SU-DHL-6 (cell line): Measurements from ENCODE around the gene TMEM11.
"Not testable (repeated sequence)": the region's sequence is repeated elsewhere in the genome, so short reads cannot be mapped to it uniquely, and the experiment has no call there.

ENCODE experiments used
- H2AFZ ChIP-seq: fragments of 200-600 bp; sonication (generic); 2 replicates; pipeline ENCODE4 v1.6.1; 2014; ENCODE audit warnings: low read depth, mild to moderate bottlenecking, moderate library complexity, mixed read lengths, antibody characterized with exemption, low read length; ENCODE audit not compliant: severe bottlenecking
- H3F3A ChIP-seq: fragments of 200-600 bp; shearing (Covaris generic); 2 replicates; pipeline ENCODE4 v1.6.0; 2016; ENCODE audit warnings: antibody characterized with exemption, mild to moderate bottlenecking; ENCODE audit not compliant: insufficient read depth
- H3K27ac ChIP-seq: fragments of 200-600 bp; sonication (generic); 2 replicates; pipeline ENCODE4 v1.5.1; 2016; ENCODE audit warnings: low read depth, mild to moderate bottlenecking, low read length, moderate library complexity, mixed read lengths
- H3K27me3 ChIP-seq: fragments of 200-600 bp; sonication (generic), shearing (Covaris generic); 2 replicates; pipeline ENCODE4 v1.6.0; 2014; ENCODE audit warnings: mild to moderate bottlenecking, low read length
- H3K36me3 ChIP-seq: fragments of 200-600 bp; sonication (generic); 2 replicates; pipeline ENCODE4 v1.6.1; 2014; ENCODE audit warnings: mild to moderate bottlenecking, low read length, mixed read lengths
- H3K4me2 ChIP-seq: fragments of 300-600, 200-600 bp; shearing (Covaris generic), sonication (generic); 2 replicates; pipeline ENCODE4 v1.6.0; 2014; ENCODE audit warnings: low read length, low read depth, mild to moderate bottlenecking; ENCODE audit not compliant: poor library complexity, severe bottlenecking
- H3K4me3 ChIP-seq: fragments of 200-600 bp; sonication (generic); 2 replicates; pipeline ENCODE4 v1.5.1; 2014; ENCODE audit warnings: antibody characterized with exemption, low read length, mild to moderate bottlenecking, mixed read lengths; ENCODE audit not compliant: insufficient read depth, poor library complexity, severe bottlenecking
- H3K79me2 ChIP-seq: fragments of 200-600 bp; sonication (generic); 2 replicates; pipeline ENCODE4 v1.6.1; 2014; ENCODE audit warnings: mild to moderate bottlenecking, low read length, moderate library complexity; ENCODE audit not compliant: insufficient read depth
- H3K9ac ChIP-seq: fragments of 200-600 bp; sonication (generic); 2 replicates; pipeline ENCODE4 v1.7.0; 2014; ENCODE audit warnings: mild to moderate bottlenecking, low read length
- H3K9me2 ChIP-seq: fragments of 200-600 bp; sonication (generic); replicated peaks from 2 replicates; pipeline ENCODE4 v1.6.1; 2014; ENCODE audit warnings: low read length; ENCODE audit not compliant: insufficient read depth
- H3K9me3 ChIP-seq: fragments of 200-600 bp; sonication (generic); 2 replicates; pipeline ENCODE4 v1.6.1; 2014; ENCODE audit warnings: low read length, mixed read lengths; ENCODE audit not compliant: insufficient read depth
- H4K20me1 ChIP-seq: fragments of 200-600 bp; sonication (generic); 2 replicates; pipeline ENCODE4 v1.6.1; 2014; ENCODE audit warnings: low read depth, mild to moderate bottlenecking, antibody characterized with exemption, low read length, moderate library complexity, mixed read lengths
- EZH2phosphoT487 ChIP-seq: fragments of 200-600 bp; sonication (generic), shearing (Covaris generic); conservative IDR thresholded peaks from 2 replicates; pipeline ENCODE4 v1.6.1; 2018; ENCODE audit warnings: mild to moderate bottlenecking, antibody characterized with exemption, low read length, moderate library complexity, mixed read lengths
- TF ChIP-seq, protein P1 (sequence below): fragments of 200-600 bp; sonication (generic); IDR thresholded peaks from one replicate; pipeline ENCODE4 v1.5.1; 2017; ENCODE audit warnings: antibody characterized with exemption, mild to moderate bottlenecking, low read length, moderate library complexity; ENCODE audit not compliant: insufficient read depth, poor library complexity, severe bottlenecking

The TMEM11 gene

DNA sequence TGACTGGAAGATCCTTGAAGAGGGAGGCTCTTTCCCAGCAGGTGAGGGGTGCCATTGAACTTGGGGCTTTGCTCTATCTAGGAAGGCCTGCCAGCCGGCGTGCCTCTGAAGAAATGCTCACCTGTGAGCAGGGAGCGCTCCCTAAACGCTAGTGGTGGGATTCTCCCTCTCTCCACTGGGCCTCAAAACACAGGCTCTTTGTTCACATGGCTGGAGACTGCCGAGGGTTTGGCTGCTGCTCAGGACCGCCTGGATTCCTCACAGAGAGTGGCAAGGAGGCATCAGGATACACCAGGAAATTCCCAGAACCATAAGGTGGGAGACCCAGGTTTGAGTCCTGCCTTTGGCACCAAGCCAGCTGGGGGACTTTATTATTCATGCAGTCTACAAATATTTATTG lies 17.6 kb upstream of the TMEM11 start:
- H3F3A ChIP-seq, result no peaks in the 10 kb centered on the region
- H3K27ac ChIP-seq, result no peak overlapping the region
- no peak overlapping the region for H3K4me3 ChIP-seq
- no peaks in the 10 kb centered on the region for H3K9me3 ChIP-seq
- TF ChIP-seq, protein P1, sequence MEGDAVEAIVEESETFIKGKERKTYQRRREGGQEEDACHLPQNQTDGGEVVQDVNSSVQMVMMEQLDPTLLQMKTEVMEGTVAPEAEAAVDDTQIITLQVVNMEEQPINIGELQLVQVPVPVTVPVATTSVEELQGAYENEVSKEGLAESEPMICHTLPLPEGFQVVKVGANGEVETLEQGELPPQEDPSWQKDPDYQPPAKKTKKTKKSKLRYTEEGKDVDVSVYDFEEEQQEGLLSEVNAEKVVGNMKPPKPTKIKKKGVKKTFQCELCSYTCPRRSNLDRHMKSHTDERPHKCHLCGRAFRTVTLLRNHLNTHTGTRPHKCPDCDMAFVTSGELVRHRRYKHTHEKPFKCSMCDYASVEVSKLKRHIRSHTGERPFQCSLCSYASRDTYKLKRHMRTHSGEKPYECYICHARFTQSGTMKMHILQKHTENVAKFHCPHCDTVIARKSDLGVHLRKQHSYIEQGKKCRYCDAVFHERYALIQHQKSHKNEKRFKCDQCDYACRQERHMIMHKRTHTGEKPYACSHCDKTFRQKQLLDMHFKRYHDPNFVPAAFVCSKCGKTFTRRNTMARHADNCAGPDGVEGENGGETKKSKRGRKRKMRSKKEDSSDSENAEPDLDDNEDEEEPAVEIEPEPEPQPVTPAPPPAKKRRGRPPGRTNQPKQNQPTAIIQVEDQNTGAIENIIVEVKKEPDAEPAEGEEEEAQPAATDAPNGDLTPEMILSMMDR, result no peak
- no peak for TF ChIP-seq EZH2phosphoT487
- H3K36me3 ChIP-seq, result no peaks in the 10 kb centered on the region
- no peaks in the 10 kb centered on the region for H4K20me1 ChIP-seq
- no peak overlapping the region for H3K4me2 ChIP-seq
- H3K27me3 ChIP-seq, result no peaks in the 10 kb centered on the region
- H3K9me2 ChIP-seq, result no peaks in the 10 kb centered on the region
- H3K79me2 ChIP-seq, result no peaks in the 10 kb centered on the region
- no peak overlapping the region for H2AFZ ChIP-seq
- no peak overlapping the region for H3K9ac ChIP-seq

DNA sequence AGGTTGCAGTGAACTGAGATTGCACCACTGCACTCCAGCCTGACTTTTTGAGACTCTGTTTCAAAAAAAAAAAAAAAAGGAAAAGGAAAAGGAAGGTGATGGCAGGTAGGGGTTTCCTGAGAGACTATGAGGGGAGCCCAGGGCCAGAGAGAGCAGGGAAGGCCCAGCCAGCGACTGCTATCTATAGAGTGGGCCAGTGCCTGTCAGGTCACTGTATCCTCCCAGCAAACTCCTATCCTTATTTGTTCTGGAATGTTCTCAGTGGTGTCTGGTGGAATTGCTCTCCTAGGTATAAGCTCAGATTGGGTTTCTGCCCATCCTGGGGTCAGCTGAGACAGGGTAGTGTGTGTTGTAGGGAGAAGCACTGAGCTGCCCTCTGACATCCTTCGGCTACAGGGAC lies 14.9 kb upstream of the TMEM11 start:
- Histone ChIP-seq H3K4me2 (no peak overlapping the region), H3K27ac (no peak overlapping the region), H3K9me2 (no peaks in the 10 kb centered on the region), H3K4me3 (no peak overlapping the region), H3K36me3 (no peaks in the 10 kb centered on the region), H2AFZ (no peak overlapping the region), H3F3A (no peaks in the 10 kb centered on the region), H3K9me3 (no peaks in the 10 kb centered on the region), H3K9ac (no peak overlapping the region), H3K79me2 (no peaks in the 10 kb centered on the region), H4K20me1 (no peaks in the 10 kb centered on the region), H3K27me3 (no peaks in the 10 kb centered on the region)
- TF ChIP-seq, protein P1, result no peak
- no peak for TF ChIP-seq EZH2phosphoT487

DNA sequence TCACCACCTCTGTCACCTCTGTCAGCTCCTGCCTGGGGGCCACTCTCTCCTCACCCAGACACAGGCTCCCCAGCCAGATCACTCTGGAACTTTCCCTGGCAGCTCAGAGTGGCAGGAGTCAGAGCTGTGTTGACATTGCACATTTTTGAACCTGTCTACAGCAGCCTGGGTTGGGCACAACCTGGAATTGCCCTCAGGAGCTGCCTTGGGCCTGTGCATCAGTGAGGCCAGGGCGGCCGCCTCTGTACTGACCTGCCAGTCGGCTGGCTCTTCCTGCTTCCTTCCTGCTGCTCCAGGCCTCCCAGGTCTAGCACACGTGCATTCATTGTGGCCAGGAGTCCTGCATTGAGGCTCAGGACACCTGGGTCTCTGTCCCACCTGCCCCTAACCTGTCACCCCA lies 14.2 kb upstream of the TMEM11 start:
- Histone ChIP-seq H3K9ac (no peak overlapping the region), H3K79me2 (no peaks in the 10 kb centered on the region), H3K4me3 (no peak overlapping the region), H2AFZ (no peak overlapping the region), H3K9me3 (no peaks in the 10 kb centered on the region), H3K4me2 (no peak overlapping the region), H3F3A (no peaks in the 10 kb centered on the region), H4K20me1 (no peaks in the 10 kb centered on the region), H3K9me2 (no peaks in the 10 kb centered on the region), H3K27ac (no peak overlapping the region), H3K36me3 (no peaks in the 10 kb centered on the region), H3K27me3 (no peaks in the 10 kb centered on the region)
- TF ChIP-seq EZH2phosphoT487, result no peak
- TF ChIP-seq, protein P1, result no peak

DNA sequence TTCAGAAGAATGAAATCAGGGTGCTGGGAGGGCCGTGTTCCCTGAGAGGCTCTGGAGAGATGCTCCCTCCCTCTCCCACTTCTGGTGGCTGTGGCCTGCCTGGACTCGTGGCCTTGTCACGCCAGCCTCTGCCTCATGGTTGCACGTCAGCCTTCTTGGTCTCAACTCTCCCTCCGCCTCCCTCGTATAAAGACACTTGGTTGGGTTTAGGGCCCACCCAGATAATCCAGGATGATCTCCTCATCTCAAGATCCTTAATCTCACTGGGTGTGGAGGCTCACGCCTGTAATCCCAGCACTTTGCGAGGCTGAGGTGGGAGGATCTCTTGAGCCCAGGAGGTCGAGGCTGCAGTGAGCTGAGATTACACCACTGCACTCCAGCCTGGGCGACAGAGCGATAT lies 13.3 kb upstream of the TMEM11 start:
- not testable (repeated sequence) for H3K4me2 ChIP-seq, H2AFZ ChIP-seq, H3K27ac ChIP-seq, H4K20me1 ChIP-seq, H3K36me3 ChIP-seq, H3K27me3 ChIP-seq, H3K9ac ChIP-seq, H3K9me2 ChIP-seq, H3K79me2 ChIP-seq, H3K9me3 ChIP-seq, H3F3A ChIP-seq, H3K4me3 ChIP-seq
